SU-DHL-6 (cell line): ENCODE measurements around the gene LASP1.

Experiments
- H2AFZ ChIP-seq: fragments of 200-600 bp; sonication (generic); 2 replicates; pipeline ENCODE4 v1.6.1; 2014; ENCODE audit warnings: low read depth, mild to moderate bottlenecking, moderate library complexity, mixed read lengths, antibody characterized with exemption, low read length; ENCODE audit not compliant: severe bottlenecking
- H3F3A ChIP-seq: fragments of 200-600 bp; shearing (Covaris generic); 2 replicates; pipeline ENCODE4 v1.6.0; 2016; ENCODE audit warnings: antibody characterized with exemption, mild to moderate bottlenecking; ENCODE audit not compliant: insufficient read depth
- H3K27ac ChIP-seq: fragments of 200-600 bp; sonication (generic); 2 replicates; pipeline ENCODE4 v1.5.1; 2016; ENCODE audit warnings: low read depth, mild to moderate bottlenecking, low read length, moderate library complexity, mixed read lengths
- H3K27me3 ChIP-seq: fragments of 200-600 bp; sonication (generic), shearing (Covaris generic); 2 replicates; pipeline ENCODE4 v1.6.0; 2014; ENCODE audit warnings: mild to moderate bottlenecking, low read length
- H3K36me3 ChIP-seq: fragments of 200-600 bp; sonication (generic); 2 replicates; pipeline ENCODE4 v1.6.1; 2014; ENCODE audit warnings: mild to moderate bottlenecking, low read length, mixed read lengths
- H3K4me2 ChIP-seq: fragments of 300-600, 200-600 bp; shearing (Covaris generic), sonication (generic); 2 replicates; pipeline ENCODE4 v1.6.0; 2014; ENCODE audit warnings: low read length, low read depth, mild to moderate bottlenecking; ENCODE audit not compliant: poor library complexity, severe bottlenecking
- H3K4me3 ChIP-seq: fragments of 200-600 bp; sonication (generic); 2 replicates; pipeline ENCODE4 v1.5.1; 2014; ENCODE audit warnings: antibody characterized with exemption, low read length, mild to moderate bottlenecking, mixed read lengths; ENCODE audit not compliant: insufficient read depth, poor library complexity, severe bottlenecking
- H3K79me2 ChIP-seq: fragments of 200-600 bp; sonication (generic); 2 replicates; pipeline ENCODE4 v1.6.1; 2014; ENCODE audit warnings: mild to moderate bottlenecking, low read length, moderate library complexity; ENCODE audit not compliant: insufficient read depth
- H3K9ac ChIP-seq: fragments of 200-600 bp; sonication (generic); 2 replicates; pipeline ENCODE4 v1.7.0; 2014; ENCODE audit warnings: mild to moderate bottlenecking, low read length
- H3K9me2 ChIP-seq: fragments of 200-600 bp; sonication (generic); replicated peaks from 2 replicates; pipeline ENCODE4 v1.6.1; 2014; ENCODE audit warnings: low read length; ENCODE audit not compliant: insufficient read depth
- H3K9me3 ChIP-seq: fragments of 200-600 bp; sonication (generic); 2 replicates; pipeline ENCODE4 v1.6.1; 2014; ENCODE audit warnings: low read length, mixed read lengths; ENCODE audit not compliant: insufficient read depth
- H4K20me1 ChIP-seq: fragments of 200-600 bp; sonication (generic); 2 replicates; pipeline ENCODE4 v1.6.1; 2014; ENCODE audit warnings: low read depth, mild to moderate bottlenecking, antibody characterized with exemption, low read length, moderate library complexity, mixed read lengths
- EZH2phosphoT487 ChIP-seq: fragments of 200-600 bp; sonication (generic), shearing (Covaris generic); conservative IDR thresholded peaks from 2 replicates; pipeline ENCODE4 v1.6.1; 2018; ENCODE audit warnings: mild to moderate bottlenecking, antibody characterized with exemption, low read length, moderate library complexity, mixed read lengths
- TF ChIP-seq, protein P1 (sequence below): fragments of 200-600 bp; sonication (generic); IDR thresholded peaks from one replicate; pipeline ENCODE4 v1.5.1; 2017; ENCODE audit warnings: antibody characterized with exemption, mild to moderate bottlenecking, low read length, moderate library complexity; ENCODE audit not compliant: insufficient read depth, poor library complexity, severe bottlenecking

LASP1 gene

DNA sequence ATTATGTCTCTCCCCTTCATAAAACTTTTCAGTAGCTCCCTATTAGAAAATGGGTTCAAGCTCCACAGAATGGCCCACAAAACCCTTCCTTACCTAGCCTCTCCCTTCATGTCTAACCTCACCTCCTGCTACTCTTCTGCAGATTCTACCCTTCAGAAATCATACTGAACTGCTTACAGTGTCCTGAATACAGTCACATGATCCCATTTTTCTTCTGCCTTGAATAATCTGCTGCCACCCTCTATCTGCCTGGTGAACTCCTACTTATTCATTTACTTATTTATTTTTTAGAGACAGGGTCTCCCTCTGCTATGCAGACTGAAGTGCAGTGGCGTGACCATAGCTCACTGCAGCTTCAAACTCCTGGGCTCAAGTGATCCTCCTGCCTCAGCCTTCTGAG lies 70.5 kb downstream of the LASP1 start:
- no peaks in the 10 kb centered on the region for H3K79me2 ChIP-seq
- H3F3A ChIP-seq = peaks cover 3% of the 10 kb centered on the region
- no peak overlapping the region for H3K27ac ChIP-seq
- H3K36me3 ChIP-seq = no peaks in the 10 kb centered on the region
- no peak overlapping the region for H2AFZ ChIP-seq
- no peaks in the 10 kb centered on the region for H4K20me1 ChIP-seq
- H3K27me3 ChIP-seq = no peaks in the 10 kb centered on the region
- no peak overlapping the region for H3K4me3 ChIP-seq
- H3K4me2 ChIP-seq = no peak overlapping the region
- H3K9me3 ChIP-seq = no peaks in the 10 kb centered on the region
- no peak overlapping the region for H3K9ac ChIP-seq
- TF ChIP-seq, protein P1, sequence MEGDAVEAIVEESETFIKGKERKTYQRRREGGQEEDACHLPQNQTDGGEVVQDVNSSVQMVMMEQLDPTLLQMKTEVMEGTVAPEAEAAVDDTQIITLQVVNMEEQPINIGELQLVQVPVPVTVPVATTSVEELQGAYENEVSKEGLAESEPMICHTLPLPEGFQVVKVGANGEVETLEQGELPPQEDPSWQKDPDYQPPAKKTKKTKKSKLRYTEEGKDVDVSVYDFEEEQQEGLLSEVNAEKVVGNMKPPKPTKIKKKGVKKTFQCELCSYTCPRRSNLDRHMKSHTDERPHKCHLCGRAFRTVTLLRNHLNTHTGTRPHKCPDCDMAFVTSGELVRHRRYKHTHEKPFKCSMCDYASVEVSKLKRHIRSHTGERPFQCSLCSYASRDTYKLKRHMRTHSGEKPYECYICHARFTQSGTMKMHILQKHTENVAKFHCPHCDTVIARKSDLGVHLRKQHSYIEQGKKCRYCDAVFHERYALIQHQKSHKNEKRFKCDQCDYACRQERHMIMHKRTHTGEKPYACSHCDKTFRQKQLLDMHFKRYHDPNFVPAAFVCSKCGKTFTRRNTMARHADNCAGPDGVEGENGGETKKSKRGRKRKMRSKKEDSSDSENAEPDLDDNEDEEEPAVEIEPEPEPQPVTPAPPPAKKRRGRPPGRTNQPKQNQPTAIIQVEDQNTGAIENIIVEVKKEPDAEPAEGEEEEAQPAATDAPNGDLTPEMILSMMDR = no peak
- no peak for TF ChIP-seq EZH2phosphoT487
- H3K9me2 ChIP-seq = no peaks in the 10 kb centered on the region

GRCh38 chr17:38942696-38943334 lies 73.0 kb downstream of the LASP1 start:
- peak overlapping the region; percentile 46 for H2AFZ ChIP-seq
- peak overlapping the region; percentile 11 for H3K4me2 ChIP-seq
- H3K9ac ChIP-seq = no peak overlapping the region

DNA sequence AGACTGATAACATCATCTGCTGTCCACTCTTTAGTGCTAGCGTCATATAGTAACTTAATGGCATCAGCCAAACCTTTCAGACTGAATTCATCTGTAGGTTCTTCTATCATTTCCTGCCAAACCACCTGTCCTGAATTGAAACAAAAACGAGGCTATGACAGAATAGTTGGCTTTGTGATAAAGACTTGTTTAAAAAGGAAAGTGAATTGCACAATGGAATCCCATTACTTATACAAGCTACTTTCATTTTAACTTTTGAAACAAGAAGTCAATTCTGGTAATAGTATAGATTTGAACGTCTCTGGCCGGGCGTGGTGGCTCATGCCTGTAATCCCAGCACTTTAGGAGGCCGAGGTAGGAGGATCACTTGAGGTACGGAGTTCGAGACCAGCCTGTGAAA lies 73.7 kb downstream of the LASP1 start:
- H3K4me3 ChIP-seq = no peak overlapping the region
- no peaks in the 10 kb centered on the region for H3K79me2 ChIP-seq
- no peaks in the 10 kb centered on the region for H3K27me3 ChIP-seq
- no peak overlapping the region for H3K27ac ChIP-seq
- no peak overlapping the region for H3K4me2 ChIP-seq
- no peaks in the 10 kb centered on the region for H3K36me3 ChIP-seq
- TF ChIP-seq, protein P1 = no peak
- TF ChIP-seq EZH2phosphoT487 = no peak
- no peaks in the 10 kb centered on the region for H4K20me1 ChIP-seq
- peaks cover 3% of the 10 kb centered on the region for H3F3A ChIP-seq
- H2AFZ ChIP-seq = no peak overlapping the region
- no peaks in the 10 kb centered on the region for H3K9me3 ChIP-seq
- H3K9ac ChIP-seq = no peak overlapping the region
- no peaks in the 10 kb centered on the region for H3K9me2 ChIP-seq

More at GRCh38 chr17:38942696-38943334, 73.0 kb downstream of the LASP1 start:
- no peak overlapping the region for H3K4me3 ChIP-seq
- H3F3A ChIP-seq = peaks cover 3% of the 10 kb centered on the region
- no peaks in the 10 kb centered on the region for H4K20me1 ChIP-seq
- H3K9me2 ChIP-seq = no peaks in the 10 kb centered on the region
- no peaks in the 10 kb centered on the region for H3K27me3 ChIP-seq
- no peaks in the 10 kb centered on the region for H3K9me3 ChIP-seq
- H3K79me2 ChIP-seq = no peaks in the 10 kb centered on the region
- no peak for TF ChIP-seq EZH2phosphoT487
- TF ChIP-seq, protein P1 = no peak
- H3K27ac ChIP-seq = no peak overlapping the region
- no peaks in the 10 kb centered on the region for H3K36me3 ChIP-seq
